ENCODE results near the gene DLGAP4.
"Not testable (repeated sequence)": the region's sequence is repeated elsewhere in the genome, so short reads cannot be mapped to it uniquely, and the experiment has no call there.

The DLGAP4 gene

GRCh38 chr20:36543184-36544133 lies 237.3 kb downstream of the DLGAP4 start:
- no peak for DNase-seq

- no peak for DNase-seq
Observed at GRCh38 chr20:36544134-36545018, 238.2 kb downstream of the DLGAP4 start.

- DNase-seq: no peak
Observed at GRCh38 chr20:36546111-36546736, 240.1 kb downstream of the DLGAP4 start.

GRCh38 chr20:36547186-36548005 lies 241.3 kb downstream of the DLGAP4 start:
- no peak for DNase-seq

- DNase-seq: no peak
Observed at GRCh38 chr20:36548006-36548315, 241.8 kb downstream of the DLGAP4 start.

GRCh38 chr20:36548704-36549627 lies 242.8 kb downstream of the DLGAP4 start:
- no peak for DNase-seq

GRCh38 chr20:36549628-36549941 lies 243.4 kb downstream of the DLGAP4 start:
- no peak for DNase-seq

- no peak for DNase-seq
Observed at GRCh38 chr20:36549942-36550789, 244.0 kb downstream of the DLGAP4 start.

- no peak for DNase-seq
Observed at GRCh38 chr20:36550790-36551299, 244.7 kb downstream of the DLGAP4 start.

GRCh38 chr20:36555248-36555647 lies 249.1 kb downstream of the DLGAP4 start:
- DNase-seq: no peak

GRCh38 chr20:36562724-36563123 lies 256.6 kb downstream of the DLGAP4 start:
- DNase-seq: no peak

GRCh38 chr20:36563374-36563773 lies 257.2 kb downstream of the DLGAP4 start:
- DNase-seq: no peak

GRCh38 chr20:36564078-36564725 lies 258.1 kb downstream of the DLGAP4 start:
- DNase-seq: not testable (repeated sequence)

- DNase-seq: not testable (repeated sequence)
Observed at GRCh38 chr20:36564726-36565121, 258.6 kb downstream of the DLGAP4 start.

- no peak for DNase-seq
Observed at GRCh38 chr20:36565520-36565919, 259.4 kb downstream of the DLGAP4 start.

- DNase-seq: no peak
Observed at GRCh38 chr20:36569847-36570429, 263.8 kb downstream of the DLGAP4 start.

GRCh38 chr20:36571564-36572504 lies 265.7 kb downstream of the DLGAP4 start:
- DNase-seq: no peak

- peak; percentile 64 for DNase-seq
Observed at GRCh38 chr20:36572701-36573102, 266.6 kb downstream of the DLGAP4 start.
